Right lobe of liver (tissue), 4 donors: ENCODE measurements around the gene COMMD1.

Source experiments
- CTCF ChIP-seq, 4 donors: fragments of 200-600 bp in 3 of 4; fragments of 450-650 bp in 1 of 4; IDR thresholded peaks; one replicate each; pipeline versions ENCODE4 v1.5.1 to v1.8.0; 2016 to 2022; ENCODE audit warnings: antibody characterized with exemption in 4 of 4, mild to moderate bottlenecking in 2 of 4
- POLR2A ChIP-seq: fragments of 450-650 bp; IDR thresholded peaks from one replicate; pipeline ENCODE4 v1.6.1; 2017; ENCODE audit warnings: antibody characterized with exemption, mild to moderate bottlenecking
- donor health status: DM: no; HTN: no; CAD: no.
- donor health status: DM: no; HTN: no; CAD: no.
- donor health status: DM: no; HTN: yes; CAD: no.

DNA sequence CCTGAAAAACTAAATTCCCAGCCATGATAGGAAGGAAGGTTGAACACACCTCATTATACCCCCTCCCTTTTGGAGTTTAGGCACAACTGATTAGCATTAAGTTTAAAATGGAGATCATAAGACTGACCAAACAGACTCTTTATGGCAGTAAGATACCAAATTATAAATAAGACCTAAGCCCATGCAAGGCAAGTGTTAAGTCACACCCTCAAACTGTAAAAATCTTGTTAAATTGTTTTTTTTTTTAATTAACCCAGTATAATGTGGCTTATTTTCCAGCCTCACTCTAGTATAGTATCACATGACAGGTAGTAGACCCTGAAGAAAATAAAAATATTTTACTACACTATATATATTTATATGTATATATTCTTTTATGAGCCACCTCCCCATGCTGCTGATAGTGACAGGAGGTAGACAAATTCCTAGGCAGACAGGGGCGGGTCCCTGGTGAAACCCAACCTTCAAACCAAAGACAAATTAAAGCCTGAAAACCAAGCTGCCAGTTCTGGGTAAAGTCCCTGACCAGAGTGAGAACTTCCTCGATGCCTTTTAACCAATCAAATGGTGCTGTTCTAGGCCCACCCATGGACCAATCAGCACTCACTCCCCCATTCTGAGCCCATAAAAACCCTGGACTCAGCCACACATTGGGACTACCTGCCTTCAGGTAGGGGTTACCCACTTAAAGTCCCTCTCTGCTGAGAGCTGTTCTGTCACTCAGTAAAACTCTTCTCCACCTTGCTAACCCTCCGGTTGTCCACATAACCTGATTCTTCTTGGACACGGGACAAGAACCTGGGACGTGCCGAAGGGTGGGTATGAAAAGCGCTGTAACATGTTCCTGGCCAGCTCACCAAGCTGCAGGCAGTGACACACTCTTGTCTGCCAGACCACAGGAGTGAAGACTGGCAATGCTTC is 166.5 kb downstream of the COMMD1 start:
- TF ChIP-seq CTCF (IDR thresholded peaks at IDR 0.05) (no peak), POLR2A (no peak)
